ENCODE measurements around the gene CMIP. TPM values are rescaled to one million over a fixed set of nuclear protein-coding genes. Genes with fewer than 3 reads are reported as not detected.

Gene CMIP
- total RNA-seq, 3 donors from 2014 or later = 73.3 to 127 (median 79.8) TPM

DNA sequence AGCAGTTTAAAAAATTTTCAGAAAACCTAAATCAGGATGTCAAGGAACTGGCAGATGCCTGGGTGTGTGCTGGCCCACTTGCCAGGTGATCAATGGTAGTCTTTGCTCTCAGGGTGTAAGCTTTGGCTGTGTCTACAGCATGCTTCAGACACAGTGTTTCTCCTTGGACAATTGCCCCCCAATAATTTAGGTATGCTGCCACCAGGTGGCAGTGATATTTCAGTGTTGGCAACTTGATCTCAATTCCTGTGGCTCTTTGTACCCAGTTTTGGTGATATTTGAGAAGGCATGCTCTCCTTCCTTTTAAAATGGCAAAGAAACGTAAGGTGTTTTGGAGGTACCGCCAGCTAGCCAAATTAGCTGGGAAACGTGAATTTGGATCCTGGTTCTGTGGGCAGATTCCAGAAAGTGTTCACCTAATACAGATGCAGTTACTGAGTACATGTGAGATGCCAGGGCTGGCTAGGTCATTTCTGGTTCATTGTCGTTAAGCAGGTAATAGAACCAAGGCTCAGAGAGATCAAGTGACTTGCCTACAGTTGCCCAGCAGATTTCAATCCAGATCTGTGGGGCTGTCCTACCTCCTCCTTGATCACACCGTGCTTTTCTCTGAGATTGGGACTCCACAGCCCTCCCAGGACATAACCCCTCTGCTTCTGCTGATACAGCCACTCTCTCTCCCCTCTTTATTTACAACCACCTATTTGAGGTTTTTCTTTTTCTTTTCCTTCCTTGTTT is 178.9 kb downstream of the CMIP start:
- peak in 1 of 3 donors; percentile 71 for DNase-seq
- ATAC-seq = peak; percentile 29
- intact Hi-C loops (cut with DNase I, micrococcal nuclease) = loop anchor here in 1 of 2 donors (5.0 kb wide), 1 partner anchor 99 kb away; no protein-coding TSS in a partner anchor

GRCh38 chr16:81624403-81624759 is 179.8 kb downstream of the CMIP start:
- ATAC-seq (no peak), DNase-seq (no peak)
- Histone ChIP-seq H3K4me3 (no peak overlapping the region), H3K36me3 (ENCODE audit: low read depth) (no peaks in the 10 kb centered on the region), H3K4me1 (ENCODE audit: low read depth) (peaks cover 7% of the 10 kb centered on the region), H3K9me3 (no peaks in the 10 kb centered on the region)
- no peak for TF ChIP-seq CTCF (IDR thresholded peaks at IDR 0.05)
- intact Hi-C loops (cut with DNase I, micrococcal nuclease) = loop anchor here in 1 of 2 donors (5.0 kb wide), 1 partner anchor 98 kb away; no protein-coding TSS in a partner anchor

More for the DNA sequence above, 178.9 kb downstream of the CMIP start:
- H3K36me3 ChIP-seq (ENCODE audit: low read depth) = no peaks in the 10 kb centered on the region
- peaks cover 7% of the 10 kb centered on the region for H3K4me1 ChIP-seq (ENCODE audit: low read depth)
- no peak for TF ChIP-seq CTCF (IDR thresholded peaks at IDR 0.05)
- H3K4me3 ChIP-seq = no peak overlapping the region
- no peaks in the 10 kb centered on the region for H3K9me3 ChIP-seq

- Histone ChIP-seq H3K9me3 (no peaks in the 10 kb centered on the region), H3K4me3 (no peak overlapping the region), H3K4me1 (ENCODE audit: low read depth) (peaks cover 7% of the 10 kb centered on the region), H3K36me3 (ENCODE audit: low read depth) (no peaks in the 10 kb centered on the region)
- TF ChIP-seq CTCF (IDR thresholded peaks at IDR 0.05) = no peak
- intact Hi-C loops (cut with DNase I, micrococcal nuclease) = loop anchor here in 1 of 2 donors (5.0 kb wide), 1 partner anchor 97 kb away; no protein-coding TSS in a partner anchor
- peak; percentile 13 for ATAC-seq
- DNase-seq = no peak
Observed at GRCh38 chr16:81624760-81625543, 180.3 kb downstream of the CMIP start.

DNA sequence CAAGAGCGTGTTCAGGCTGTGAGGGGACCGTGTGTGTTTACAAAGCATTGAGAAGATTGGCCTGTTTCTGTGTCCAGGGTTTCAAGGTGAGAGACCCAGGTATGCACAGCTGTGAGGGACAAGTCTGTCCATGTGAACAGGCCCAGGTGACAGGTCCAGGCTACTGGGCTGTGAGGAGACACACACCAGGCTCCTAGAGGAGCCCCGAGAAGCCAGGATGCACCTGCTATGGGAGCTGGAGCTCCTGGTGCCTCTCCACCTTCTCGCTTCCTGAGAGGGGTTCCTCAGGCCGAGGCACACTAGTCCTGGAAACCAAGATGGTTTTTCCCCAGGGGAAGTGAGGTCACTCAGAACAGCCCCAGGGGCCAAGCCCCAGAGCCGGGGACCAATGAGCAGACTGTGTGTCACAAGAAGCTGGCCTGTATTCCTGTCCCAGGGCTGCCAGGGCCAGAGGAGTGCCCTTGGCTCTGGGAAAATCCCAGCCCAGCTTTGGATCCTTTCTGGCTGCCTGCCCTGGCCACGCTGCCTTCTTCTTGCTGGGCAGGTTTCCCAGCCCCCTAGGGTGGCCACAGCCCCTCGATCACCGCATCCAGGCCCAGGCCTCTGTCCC is 181.0 kb downstream of the CMIP start:
- intact Hi-C loops (cut with DNase I, micrococcal nuclease) = no loop called here
- no peaks in the 10 kb centered on the region for H3K36me3 ChIP-seq (ENCODE audit: low read depth)
- no peaks in the 10 kb centered on the region for H3K9me3 ChIP-seq
- peak; percentile 64 for ATAC-seq
- no peak overlapping the region for H3K4me3 ChIP-seq
- no peak for DNase-seq
- no peak for TF ChIP-seq CTCF (IDR thresholded peaks at IDR 0.05)
- H3K4me1 ChIP-seq (ENCODE audit: low read depth) = peaks cover 7% of the 10 kb centered on the region

GRCh38 chr16:81626181-81626674 is 181.6 kb downstream of the CMIP start:
- DNase-seq = no peak
- intact Hi-C loops (cut with DNase I, micrococcal nuclease) = no loop called here
- peaks cover 7% of the 10 kb centered on the region for H3K4me1 ChIP-seq (ENCODE audit: low read depth)
- H3K4me3 ChIP-seq = no peak overlapping the region
- no peak for TF ChIP-seq CTCF (IDR thresholded peaks at IDR 0.05)
- no peaks in the 10 kb centered on the region for H3K36me3 ChIP-seq (ENCODE audit: low read depth)
- H3K9me3 ChIP-seq = no peaks in the 10 kb centered on the region
- ATAC-seq = peak; percentile 7

Measured in mucosa of descending colon (tissue), 3 donors.